ENCODE results near the gene PHLPP1.

Gene PHLPP1

DNA sequence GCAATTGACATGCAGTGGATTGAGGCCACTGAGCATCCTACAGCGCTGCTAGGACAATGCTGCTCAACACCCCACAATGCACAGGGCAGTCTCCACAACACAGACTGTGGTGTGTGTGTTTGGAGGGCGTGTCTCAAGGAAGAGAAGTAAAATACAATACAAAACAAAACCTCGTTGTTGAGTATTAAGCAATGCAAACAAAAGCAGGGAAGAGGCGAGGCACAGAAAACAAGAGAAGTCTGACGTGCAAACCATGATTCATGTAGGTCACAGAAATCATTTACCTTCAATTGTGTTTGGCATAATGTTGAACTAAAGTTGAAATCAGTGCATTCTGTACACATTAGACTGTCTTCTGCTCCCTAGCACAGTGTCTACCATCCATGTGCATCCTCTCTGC is 260.9 kb downstream of the PHLPP1 start:
- no peak for TF ChIP-seq CTCF (IDR thresholded peaks at IDR 0.05; ENCODE audit: low read depth, low read length)
- peak in 1 of 2 donors; percentile 72 for DNase-seq (ENCODE audit: low read depth in 2 of 2)
- no peak overlapping the region for H3K4me3 ChIP-seq (replicated peaks in 1 of 2; ENCODE audit: low read depth in 2 of 2, low read length in 2 of 2)

GRCh38 chr18:62977512-62977911 is 262.2 kb downstream of the PHLPP1 start:
- no peak overlapping the region for H3K4me3 ChIP-seq (replicated peaks in 1 of 2; ENCODE audit: low read depth in 2 of 2, low read length in 2 of 2)
- peak in 1 of 2 donors; percentile 18 for DNase-seq (ENCODE audit: low read depth in 2 of 2)
- no peak for TF ChIP-seq CTCF (IDR thresholded peaks at IDR 0.05; ENCODE audit: low read depth, low read length)

- no peak for TF ChIP-seq CTCF (IDR thresholded peaks at IDR 0.05; ENCODE audit: low read depth, low read length)
- no peak for DNase-seq (ENCODE audit: low read depth in 2 of 2)
- no peak overlapping the region for H3K4me3 ChIP-seq (replicated peaks in 1 of 2; ENCODE audit: low read depth in 2 of 2, low read length in 2 of 2)
Observed at GRCh38 chr18:62978251-62979049, 263.1 kb downstream of the PHLPP1 start.

GRCh38 chr18:62979176-62979575 is 263.8 kb downstream of the PHLPP1 start:
- TF ChIP-seq CTCF (IDR thresholded peaks at IDR 0.05; ENCODE audit: low read depth, low read length), result no peak
- no peak overlapping the region for H3K4me3 ChIP-seq (replicated peaks in 1 of 2; ENCODE audit: low read depth in 2 of 2, low read length in 2 of 2)
- peak; percentile 76 to 84 for DNase-seq (ENCODE audit: low read depth in 2 of 2)

DNA sequence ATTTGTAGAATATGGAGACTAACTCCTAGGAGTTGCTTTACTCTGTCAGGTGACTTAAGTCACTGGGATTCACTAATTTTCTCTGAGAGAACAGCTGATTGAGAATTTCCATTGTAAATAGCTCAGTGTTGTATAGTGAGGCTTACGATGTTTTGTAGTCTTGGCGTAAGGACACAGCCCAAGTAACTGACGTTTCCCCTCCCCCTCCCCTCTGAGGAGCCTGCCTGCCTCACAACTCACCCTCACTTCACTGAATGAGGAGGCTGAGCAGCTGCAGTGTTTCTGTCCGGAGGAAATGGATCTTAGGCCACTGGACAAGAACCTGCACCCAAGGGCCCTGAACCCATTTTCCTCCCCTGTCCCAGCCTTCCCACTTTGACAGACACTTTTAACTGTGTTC is 264.6 kb downstream of the PHLPP1 start:
- TF ChIP-seq CTCF (IDR thresholded peaks at IDR 0.05; ENCODE audit: low read depth, low read length), result no peak
- no peak for DNase-seq (ENCODE audit: low read depth in 2 of 2)
- no peak overlapping the region for H3K4me3 ChIP-seq (replicated peaks in 1 of 2; ENCODE audit: low read depth in 2 of 2, low read length in 2 of 2)

GRCh38 chr18:62981566-62981965 is 266.2 kb downstream of the PHLPP1 start:
- no peak for TF ChIP-seq CTCF (IDR thresholded peaks at IDR 0.05; ENCODE audit: low read depth, low read length)
- no peak overlapping the region for H3K4me3 ChIP-seq (replicated peaks in 1 of 2; ENCODE audit: low read depth in 2 of 2, low read length in 2 of 2)
- no peak for DNase-seq (ENCODE audit: low read depth in 2 of 2)
